ENCODE results near the gene NCOA7.

NCOA7 gene

DNA sequence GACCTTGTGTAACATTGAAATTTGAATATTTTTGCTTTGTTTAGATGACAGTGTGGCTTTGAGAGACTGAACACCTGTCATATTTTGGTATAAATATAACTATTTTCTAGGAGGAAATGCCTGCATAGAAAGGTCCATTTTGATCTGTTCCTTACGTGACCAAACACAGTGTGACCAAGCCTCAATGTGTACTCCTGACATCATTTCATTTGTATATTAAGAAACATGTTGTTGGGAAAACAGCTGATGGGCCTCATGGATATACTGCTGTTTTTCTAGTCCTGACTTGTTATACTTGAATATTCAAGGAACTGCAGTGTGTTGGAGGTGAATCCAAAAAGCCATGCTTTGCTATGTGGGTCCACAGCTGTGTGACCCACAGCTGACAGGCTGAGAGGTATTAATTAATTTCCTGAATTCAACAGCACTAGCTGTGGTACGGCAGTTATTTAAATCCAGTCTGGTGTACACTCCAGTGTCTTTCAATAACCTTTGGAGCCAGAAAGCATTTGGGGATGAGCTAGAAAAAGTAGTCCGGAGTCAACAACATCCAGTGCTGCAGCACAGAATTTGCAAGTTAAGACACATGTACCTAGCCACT, 18.9 kb downstream of the NCOA7 start:
- in situ Hi-C loops (cut with MboI; ENCODE audit: low sequenced_read_pairs): no loop called here

DNA sequence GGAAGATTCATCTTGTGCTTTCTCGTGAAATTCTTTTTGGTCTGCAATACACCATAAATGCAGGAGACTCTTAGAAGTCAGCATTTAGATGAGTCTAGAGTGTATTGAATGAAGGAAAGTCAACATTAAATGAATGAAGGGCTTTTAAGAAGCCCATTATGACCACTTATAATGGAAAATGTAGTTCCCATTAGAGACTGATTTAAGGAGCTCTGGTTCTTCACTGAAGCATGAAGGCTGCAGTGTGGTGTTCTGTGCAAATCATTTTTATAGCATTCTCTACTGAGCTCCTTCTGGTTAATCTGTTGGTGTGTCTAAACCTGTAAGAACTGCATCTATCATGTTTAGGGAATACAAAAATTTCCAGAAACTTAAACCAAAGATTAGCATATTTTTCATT, 19.7 kb downstream of the NCOA7 start:
- in situ Hi-C loops (cut with MboI; ENCODE audit: low sequenced_read_pairs): no loop called here

DNA sequence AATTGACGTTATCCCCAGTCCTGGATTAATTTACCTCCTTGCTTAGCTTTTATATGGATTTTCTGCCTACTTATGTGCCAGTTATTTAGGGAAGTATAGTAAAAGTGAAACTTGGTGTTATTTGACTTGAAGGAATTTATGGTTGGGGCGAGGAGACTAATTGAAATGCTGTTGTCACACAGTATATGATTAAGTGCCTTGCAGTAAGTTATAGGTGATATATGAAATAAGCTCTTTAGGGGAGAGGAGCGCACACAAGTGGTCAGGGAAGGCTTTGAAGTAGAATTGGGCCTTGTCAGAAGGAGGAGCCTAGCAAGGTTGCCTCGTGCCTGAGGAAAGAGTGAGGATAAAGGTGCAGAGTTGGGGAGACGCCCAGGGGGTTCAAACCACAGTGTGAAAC, 20.5 kb downstream of the NCOA7 start:
- in situ Hi-C loops (cut with MboI; ENCODE audit: low sequenced_read_pairs): no loop called here

DNA sequence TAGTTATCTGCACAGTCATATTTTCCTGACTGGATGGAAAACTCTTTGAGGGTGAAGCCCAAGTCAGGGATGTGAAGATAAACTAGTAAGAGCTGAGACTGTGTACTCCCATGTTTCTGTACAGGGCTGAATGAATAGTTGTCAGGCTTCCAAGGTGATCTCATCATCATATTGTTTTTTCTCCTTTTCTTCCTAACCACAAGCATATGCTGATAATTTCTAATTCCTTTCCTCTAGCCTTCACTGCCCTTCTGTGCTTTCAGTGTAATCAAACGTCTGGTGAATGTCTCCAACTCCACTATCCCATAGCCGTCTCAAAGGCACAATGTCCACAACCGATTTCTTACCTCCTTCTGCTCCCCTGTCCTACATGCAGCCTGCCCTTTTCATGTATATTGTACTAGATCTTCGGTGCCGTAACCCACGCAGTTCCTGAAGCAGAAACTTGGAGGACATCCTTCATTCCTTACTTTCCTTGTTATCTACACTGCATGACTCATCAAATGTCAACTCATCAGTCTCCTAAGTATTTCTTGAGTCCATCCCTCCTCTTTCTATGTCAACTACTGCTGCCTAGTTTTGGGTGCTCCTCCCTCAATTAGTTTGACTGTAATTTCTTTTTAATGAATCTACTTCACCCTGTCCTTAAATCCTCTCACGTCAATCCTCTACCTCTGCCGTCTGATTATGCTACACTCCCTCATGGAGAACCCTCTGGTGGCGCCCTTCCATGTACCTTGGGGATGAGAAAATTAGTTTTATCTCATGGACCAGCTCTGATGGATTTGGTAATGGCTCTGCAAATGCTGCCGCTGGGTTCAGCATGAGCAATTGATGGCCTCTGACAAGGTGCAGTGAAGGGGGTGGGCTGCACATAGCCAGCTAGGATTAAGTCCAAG, 21.9 kb downstream of the NCOA7 start:
- in situ Hi-C loops (cut with MboI; ENCODE audit: low sequenced_read_pairs): no loop called here

DNA sequence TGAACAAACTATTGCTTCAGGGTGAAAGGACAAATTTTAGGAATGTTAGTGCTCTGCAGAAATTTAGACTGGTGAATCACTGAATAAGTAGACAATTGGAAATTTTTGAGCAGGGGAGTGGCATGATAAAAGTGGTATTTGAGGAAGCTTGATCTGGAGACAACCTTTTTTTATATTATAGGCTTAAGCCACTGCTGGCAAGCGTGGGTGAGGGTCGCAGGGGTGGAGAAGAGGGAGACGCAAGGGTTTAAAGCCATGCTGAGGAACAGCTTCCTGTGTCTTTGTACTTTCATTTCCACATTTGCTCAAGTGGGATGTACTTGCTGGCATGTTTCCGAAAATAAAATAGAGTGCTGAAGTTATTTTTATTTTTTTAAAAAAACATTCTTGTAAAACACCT, 23.7 kb downstream of the NCOA7 start:
- in situ Hi-C loops (cut with MboI; ENCODE audit: low sequenced_read_pairs): no loop called here

DNA sequence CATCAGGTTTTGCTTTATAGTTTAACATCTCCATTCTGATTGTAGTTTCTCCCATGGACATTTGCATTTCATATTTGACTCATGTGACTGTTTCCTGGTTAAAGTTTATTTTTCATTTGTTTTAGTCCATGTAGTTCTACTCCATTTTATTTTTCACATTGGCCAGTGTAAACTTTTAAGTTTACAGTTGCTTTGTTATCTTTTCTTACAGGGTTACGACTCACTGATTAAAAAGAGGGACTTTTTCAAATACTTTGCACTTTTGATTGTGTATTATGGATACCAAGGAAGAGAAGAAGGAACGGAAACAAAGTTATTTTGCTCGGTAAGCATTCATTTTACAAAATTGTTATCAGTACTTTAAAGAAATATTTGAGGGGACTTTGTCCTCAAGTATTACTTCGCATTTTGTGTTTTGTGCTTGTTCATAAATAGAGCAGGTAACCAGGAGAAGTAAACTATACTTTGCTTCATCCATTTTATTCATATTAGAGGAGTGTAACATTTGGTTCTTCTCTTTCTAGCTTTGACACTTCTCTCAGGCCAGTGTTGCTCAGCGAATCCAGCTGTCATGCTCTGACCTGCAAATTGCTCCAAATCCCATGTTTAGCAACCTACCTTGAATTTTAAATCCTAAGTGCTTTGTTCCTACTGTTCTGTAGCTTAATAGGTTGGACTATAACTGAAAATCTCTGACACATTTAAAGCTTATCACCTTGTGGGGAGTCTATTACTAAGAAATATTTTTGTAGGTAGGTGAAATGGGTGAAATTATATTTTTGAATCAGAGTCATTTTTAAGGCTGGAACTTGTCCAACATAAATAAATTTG, 24.5 kb downstream of the NCOA7 start:
- in situ Hi-C loops (cut with MboI; ENCODE audit: low sequenced_read_pairs): no loop called here

DNA sequence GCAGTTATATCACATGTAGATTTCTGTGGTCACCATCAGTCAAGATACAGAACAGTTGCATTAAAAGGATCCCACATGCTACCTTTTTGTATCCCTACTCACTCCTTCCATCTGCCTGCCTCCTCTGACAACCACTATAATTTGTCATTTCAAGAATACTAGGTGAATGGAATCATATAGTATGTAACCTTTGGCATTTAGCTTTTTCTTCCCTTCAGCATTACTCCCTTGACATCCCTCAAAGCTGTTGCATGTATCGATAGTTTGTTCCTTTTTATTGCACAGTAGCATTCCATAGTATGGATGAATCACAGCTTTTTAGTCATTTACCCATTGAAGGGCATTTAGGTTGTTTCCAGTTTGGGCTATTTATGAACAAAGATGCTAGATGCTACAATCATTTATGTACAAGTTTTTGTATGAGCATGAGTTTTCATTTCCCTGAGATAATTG, 26.1 kb downstream of the NCOA7 start:
- in situ Hi-C loops (cut with MboI; ENCODE audit: low sequenced_read_pairs): no loop called here

DNA sequence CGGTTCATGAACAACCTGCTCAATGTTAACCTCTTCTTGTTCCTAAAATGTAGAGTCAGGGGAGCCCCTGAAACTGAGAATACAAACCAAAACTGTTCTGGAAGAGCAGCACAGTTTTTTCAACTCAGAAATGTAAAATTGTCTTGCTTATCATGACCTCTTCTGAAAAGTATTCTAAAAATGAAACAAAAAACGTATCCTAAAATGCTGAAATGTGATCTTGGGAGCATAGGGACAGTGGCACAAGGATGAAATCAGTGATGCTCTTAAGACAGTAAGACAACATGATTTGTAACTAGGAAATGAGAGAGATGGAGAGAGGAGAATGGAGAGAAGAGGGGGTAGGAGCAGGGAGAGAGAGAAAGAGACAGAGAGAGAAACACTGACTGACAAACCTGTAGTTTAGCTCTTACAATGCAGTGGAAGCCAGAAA, 27.5 kb downstream of the NCOA7 start:
- in situ Hi-C loops (cut with MboI; ENCODE audit: low sequenced_read_pairs): no loop called here

DNA sequence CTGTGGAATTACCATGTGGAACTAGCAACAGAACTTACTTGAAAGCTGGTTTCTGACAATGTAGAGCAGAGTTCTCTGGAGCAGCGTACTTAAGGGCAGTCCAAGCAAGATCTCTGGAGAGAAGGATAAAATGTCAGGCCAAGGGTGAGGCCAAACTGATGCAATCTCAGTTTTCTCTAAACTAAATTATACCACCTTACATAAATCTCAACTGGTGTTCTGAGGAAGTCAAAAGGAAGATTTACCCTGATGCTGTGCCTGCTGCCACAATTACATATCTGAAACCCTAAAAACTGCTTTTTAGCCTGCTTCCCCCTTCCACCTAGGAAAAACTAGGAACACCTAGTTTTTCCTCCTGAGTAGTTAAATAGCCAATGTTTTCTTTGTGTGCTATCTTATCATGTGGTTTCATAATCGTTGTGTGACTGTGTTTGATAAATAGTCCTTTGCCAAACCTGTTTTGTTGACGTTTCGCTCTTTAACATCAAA, 28.1 kb downstream of the NCOA7 start:
- in situ Hi-C loops (cut with MboI; ENCODE audit: low sequenced_read_pairs): no loop called here

DNA sequence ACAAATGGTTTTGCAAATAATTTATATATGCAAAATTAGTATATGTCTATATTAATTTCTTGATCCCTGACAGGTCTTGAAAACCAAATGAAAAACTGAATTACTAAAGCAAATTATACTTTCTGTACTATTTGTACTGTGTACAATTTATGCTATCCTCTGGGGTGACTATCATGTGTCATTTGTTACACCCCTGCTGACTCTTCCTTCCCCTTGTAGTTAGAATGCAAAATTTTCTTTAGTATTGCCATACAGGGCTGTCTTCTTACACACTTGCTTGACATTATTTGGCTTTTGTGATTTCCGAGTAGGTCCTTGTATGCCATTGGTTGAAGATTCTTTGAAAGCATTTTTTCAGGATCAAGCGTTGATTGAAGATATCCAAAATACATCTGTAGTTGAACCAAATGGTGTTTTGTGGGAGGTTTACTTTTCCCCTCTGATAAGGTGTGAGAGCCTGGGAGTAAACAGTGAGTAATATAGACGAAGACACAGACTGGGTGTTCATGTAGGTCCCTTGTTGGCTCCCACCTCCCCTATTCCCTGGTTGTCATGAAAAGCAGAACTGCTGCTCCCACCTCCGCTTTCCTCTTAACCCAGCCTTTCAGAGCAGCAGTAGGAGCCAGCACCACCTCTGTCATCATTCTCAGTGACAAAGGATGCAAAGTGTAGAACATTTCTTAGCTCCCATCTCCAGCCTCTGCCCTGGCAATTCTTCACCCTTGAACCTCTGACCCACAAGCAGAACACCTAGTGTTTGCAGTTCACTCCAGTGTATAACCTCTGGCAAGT, 29.0 kb downstream of the NCOA7 start:
- in situ Hi-C loops (cut with MboI; ENCODE audit: low sequenced_read_pairs): no loop called here

DNA sequence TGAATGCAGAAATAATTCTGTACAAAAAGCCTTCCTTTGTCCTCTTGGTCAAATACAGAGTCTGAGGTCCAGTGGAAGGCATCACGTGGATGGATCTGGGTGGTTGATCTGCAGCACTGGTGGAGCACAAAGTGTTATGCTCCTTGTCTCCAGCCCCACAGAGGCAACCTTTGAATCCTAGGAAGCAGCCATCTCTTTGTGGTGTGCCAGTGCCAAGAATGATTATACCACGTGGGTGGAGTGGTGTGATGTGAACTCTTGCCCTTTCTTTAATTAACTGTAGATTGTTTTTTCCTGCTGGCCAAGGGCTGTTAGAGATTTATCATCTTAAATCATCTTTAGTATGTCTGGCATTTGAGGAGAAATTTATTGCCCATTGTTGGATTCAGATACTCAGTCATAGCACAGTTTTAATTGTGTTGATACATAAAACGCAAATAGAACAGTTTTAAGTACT, 31.1 kb downstream of the NCOA7 start:
- in situ Hi-C loops (cut with MboI; ENCODE audit: low sequenced_read_pairs): no loop called here

DNA sequence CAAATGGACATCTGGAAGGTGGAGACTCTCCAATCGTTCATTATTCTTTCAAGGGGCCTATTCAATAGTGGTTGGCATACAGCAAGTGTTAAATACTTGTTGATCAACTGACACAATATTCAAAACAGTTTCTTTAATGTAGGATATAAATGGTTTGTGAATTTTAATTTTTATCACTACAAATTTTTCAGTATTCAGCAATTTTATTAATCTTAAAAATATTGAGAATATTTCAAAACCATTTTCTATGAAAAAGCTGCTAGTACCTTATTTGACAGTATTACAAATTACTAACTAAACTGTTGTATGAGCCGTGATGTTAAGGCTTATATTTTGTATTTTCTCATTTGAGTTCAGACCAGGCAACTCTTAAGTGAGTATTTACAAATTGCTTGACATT, 32.4 kb downstream of the NCOA7 start:
- in situ Hi-C loops (cut with MboI; ENCODE audit: low sequenced_read_pairs): no loop called here

DNA sequence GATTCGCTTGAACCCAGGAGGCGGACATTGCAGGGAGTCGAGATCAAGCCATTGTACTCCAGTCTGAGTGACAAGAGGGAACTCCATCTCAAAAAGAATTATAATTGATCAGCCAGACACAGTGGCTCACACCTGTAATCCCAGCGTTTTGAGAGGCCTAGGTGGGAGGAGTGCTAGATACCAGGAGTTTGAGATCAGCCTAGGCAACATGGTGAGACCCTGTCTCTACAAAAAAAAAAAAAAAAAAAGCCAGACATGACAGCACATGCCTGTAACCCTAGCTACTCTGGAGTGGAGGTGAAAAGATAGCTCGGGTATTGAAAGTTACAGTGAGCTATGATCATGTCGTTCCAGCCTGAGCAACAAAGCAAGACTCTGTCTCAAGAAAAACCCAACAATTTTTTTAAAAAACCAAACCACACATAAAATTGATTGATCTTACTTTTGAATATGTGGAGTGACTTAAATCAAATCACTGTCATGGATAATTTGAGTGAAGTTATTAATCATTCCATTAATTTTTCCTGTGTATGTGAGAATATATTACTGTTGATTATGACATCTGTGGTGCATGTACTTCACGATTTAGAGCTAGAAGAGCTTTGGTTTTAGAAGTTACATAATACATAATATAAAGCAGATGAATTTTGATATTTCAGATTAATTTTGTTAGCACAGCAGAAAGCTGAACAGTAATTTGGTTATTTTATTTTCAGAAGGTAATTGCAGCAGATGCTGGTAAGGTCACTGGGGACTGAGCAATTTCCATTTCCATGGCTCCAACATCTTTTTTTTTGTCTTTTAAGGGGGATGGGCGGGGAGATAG, 34.4 kb downstream of the NCOA7 start:
- in situ Hi-C loops (cut with MboI; ENCODE audit: low sequenced_read_pairs): no loop called here

DNA sequence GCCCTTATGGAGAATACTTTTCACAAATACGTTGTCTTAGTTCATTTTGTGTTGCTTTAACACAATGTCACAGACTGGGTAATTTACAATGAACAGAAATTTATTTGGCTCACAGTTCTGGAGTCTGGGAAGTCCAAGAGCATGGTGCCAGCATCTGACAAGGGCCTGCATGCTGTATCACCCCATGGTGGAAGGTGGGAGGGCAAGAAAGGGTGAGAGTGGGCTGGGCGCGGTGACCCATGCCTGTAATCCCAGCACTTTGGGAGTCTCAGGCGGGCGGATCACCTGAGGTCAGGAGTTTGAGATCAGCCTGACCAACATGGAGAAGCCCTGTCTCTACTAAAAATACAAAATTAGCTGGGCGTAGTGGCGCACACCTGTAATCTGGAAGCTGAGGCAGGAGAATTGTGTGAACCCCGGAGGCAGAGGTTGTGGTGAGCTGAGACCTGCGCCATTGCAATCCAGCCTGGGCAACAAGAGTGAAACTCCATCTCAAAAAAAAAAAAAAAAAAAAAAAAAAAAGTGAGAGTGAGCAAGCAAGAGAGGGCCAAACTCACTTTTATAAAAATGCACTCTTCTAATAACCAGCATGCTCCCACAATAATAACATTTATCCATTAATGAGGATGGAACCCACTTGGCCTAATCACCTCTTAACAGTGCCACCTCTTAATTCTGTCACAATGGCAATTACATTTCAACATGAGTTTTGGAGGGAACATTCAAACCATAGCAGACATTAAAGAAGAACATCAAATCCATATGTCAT, 36.1 kb downstream of the NCOA7 start:
- in situ Hi-C loops (cut with MboI; ENCODE audit: low sequenced_read_pairs): no loop called here

DNA sequence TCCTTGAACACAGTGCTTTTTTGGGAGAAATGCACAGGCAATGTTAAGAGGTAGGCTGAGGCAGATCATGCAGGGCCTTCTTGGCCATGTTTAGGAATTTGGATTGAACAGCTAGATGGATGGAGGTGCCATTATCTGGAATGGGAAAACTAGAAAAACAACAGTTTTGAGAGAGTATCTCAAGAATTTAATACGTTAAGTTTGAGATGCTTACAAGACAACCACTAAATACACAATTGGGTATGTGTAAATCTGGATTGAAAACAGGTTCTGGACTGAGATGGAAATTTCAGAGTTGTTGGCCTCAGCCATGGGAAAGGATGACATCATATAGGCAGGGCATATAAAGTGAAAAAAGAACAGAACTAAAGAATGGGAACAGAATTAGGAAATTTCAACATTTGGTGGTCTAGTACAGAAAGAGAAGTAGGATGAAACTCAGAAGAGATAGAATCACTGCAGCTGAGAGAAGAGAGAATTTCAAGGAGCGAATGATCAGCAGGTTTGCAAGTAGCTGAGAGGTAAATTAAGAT, 37.1 kb downstream of the NCOA7 start:
- in situ Hi-C loops (cut with MboI; ENCODE audit: low sequenced_read_pairs): no loop called here

DNA sequence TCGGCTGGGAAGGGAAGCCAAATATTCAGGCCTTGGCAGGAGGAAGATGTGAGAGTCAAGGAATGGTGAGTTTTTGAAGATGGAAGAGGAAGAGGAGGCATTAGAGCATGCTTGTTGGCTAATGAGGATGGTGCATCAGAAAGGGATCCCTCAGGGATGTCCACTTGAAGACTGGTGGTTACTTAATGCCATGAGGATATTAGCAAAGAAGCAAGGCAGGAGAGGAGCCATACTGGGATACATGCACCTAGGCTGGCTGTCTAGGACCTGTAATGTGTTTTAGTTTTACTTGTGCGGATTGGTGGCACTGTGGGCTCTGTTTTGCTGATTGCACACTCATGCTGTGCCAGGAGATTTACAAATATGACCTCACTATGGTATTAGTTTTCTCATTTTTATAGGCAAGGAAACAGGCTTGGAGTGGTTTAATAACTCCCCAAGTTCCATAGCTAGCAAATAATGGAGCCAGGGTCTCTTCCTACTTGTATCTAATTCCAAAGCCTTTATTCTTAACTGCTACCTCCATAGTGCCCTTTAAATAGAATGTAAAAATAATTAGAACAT, 37.8 kb downstream of the NCOA7 start:
- in situ Hi-C loops (cut with MboI; ENCODE audit: low sequenced_read_pairs): no loop called here

DNA sequence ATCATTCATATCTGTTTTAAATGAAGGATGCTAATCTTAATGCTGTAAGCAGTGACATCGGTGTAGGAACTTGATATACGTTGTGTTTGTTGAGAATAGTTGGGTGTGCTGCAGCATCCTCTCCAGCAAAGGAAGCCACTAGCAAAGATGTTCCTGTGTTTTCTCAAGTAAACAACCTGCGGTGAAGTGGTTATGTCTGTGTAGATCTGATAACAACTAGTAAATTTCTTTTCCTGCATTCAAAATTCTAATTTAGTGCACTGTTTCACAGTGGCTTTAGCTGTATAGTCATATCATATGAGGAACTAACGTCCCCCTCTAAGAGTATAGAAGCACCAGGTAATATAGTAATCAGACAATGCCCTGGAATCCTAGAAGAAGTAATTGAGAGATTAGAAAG, 38.7 kb downstream of the NCOA7 start:
- in situ Hi-C loops (cut with MboI; ENCODE audit: low sequenced_read_pairs): no loop called here

DNA sequence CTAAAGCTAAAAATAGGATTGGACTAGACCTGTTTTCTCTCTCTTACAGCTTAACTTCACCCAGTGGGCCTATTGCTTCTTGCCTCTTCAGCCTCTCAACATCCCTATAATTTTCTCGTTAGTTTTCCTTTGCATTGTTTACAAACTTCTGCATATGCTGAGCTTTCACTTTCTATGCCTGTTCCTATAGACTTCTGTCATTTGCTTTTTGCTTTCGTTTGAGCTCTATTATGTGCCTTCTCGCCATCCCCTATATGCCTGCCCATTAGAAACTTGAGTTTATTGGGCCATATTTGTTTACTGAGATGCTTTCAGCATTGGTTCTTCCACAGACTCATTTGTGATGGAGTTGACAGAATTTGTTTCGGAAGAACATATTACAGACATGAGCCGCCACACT, 40.9 kb downstream of the NCOA7 start:
- in situ Hi-C loops (cut with MboI; ENCODE audit: low sequenced_read_pairs): no loop called here
